PFSK-1 (cell line): Measurements from ENCODE around the gene ZNF319.

Source experiments
- FOXP2 ChIP-seq: optimal IDR thresholded peaks from 2 replicates; pipeline ENCODE3; 2011; ENCODE audit warnings: borderline replicate concordance, control low read depth, inconsistent platforms; ENCODE audit not compliant: insufficient read depth; ENCODE audit errors: extremely low read length, extremely low read depth
- POLR2AphosphoS5 ChIP-seq: IDR thresholded peaks from 2 replicates; pipeline ENCODE4 v1.6.1; 2012; ENCODE audit warnings: low read depth, mild to moderate bottlenecking, control low read depth, low read length, moderate library complexity

DNA sequence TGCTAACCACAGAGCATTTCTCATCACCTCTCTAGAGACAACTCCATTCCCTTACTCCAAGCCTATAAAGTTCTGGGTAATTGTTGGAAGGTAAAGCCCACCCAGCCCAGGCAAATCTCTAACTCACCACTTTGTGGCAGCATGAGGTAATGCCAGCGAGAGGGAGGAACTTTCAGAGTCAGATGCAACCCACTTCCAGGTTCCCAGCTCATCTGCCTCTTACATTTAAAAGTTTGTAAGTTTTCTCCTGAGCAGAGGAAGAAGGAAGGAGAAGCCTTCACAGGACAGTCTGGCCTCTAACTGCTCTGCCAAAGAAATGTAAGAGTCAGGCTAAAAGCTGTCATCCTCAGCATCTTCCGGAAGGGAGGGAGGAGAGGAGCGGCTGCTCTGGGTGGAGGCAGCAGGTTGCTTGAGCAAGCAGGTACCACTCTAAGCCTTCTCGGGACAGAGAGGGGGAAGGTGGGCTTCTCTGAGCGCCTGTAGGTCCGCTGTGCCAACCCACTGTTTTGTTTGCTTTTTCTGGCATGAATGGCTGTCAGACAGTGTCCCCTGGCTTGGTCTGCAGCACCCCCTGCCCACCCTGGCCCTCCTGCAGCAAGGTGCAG is 1.0 kb downstream of the ZNF319 start:
- TF ChIP-seq POLR2AphosphoS5 (no peak), FOXP2 (no peak)
